IMR-90 (cell line): ENCODE measurements around the gene TASP1.

ENCODE experiments used
- BHLHE40 ChIP-seq: fragments of 150-350 bp; IDR thresholded peaks from 2 replicates; pipeline ENCODE4 v1.6.1; 2016; ENCODE audit warnings: mild to moderate bottlenecking, low read depth, low read length
- CEBPB ChIP-seq: IDR thresholded peaks from 2 replicates; pipeline ENCODE4 v1.6.1; 2012; ENCODE audit warnings: low read depth, low read length, improper control_type of control experiment
- CHD1 ChIP-seq: IDR thresholded peaks from 2 replicates; pipeline ENCODE4 v1.6.1; 2012; ENCODE audit warnings: low read depth, low read length, improper control_type of control experiment
- CTCF ChIP-seq: conservative IDR thresholded peaks from 2 replicates; pipeline ENCODE4 v1.5.1; 2012; ENCODE audit warnings: mild to moderate bottlenecking, low read depth, low read length, improper control_type of control experiment
- ELK1 ChIP-seq: fragments of 150-350 bp; IDR thresholded peaks from 2 replicates; pipeline ENCODE4 v1.6.1; 2016; ENCODE audit warnings: low read depth, mild to moderate bottlenecking, low read length, moderate library complexity, borderline replicate concordance
- FOS ChIP-seq: fragments of 150-350 bp; IDR thresholded peaks from 2 replicates; pipeline ENCODE4 v1.6.1; 2016; ENCODE audit warnings: low read depth, low read length
- MAFK ChIP-seq: IDR thresholded peaks from 2 replicates; pipeline ENCODE4 v1.6.1; 2012; ENCODE audit warnings: low read depth, low read length, improper control_type of control experiment
- MXI1 ChIP-seq: IDR thresholded peaks from 2 replicates; pipeline ENCODE4 v1.6.1; 2012; ENCODE audit warnings: low read depth, mild to moderate bottlenecking, low read length, moderate library complexity, borderline replicate concordance
- POLR2A ChIP-seq: IDR thresholded peaks from 2 replicates; pipeline ENCODE4 v1.6.1; 2012; ENCODE audit warnings: mild to moderate bottlenecking, low read depth, low read length
- RAD21 ChIP-seq: IDR thresholded peaks from 2 replicates; pipeline ENCODE4 v1.6.1; 2012; ENCODE audit warnings: low read length, improper control_type of control experiment
- RCOR1 ChIP-seq: IDR thresholded peaks from 2 replicates; pipeline ENCODE4 v1.6.1; 2012; ENCODE audit warnings: mild to moderate bottlenecking, low read length, improper control_type of control experiment; ENCODE audit not compliant: insufficient replicate concordance
- RFX5 ChIP-seq: IDR thresholded peaks from 2 replicates; pipeline ENCODE4 v1.8.0; 2012; ENCODE audit warnings: low read depth, mild to moderate bottlenecking, low read length, moderate library complexity
- SMC3 ChIP-seq: fragments of 150-350 bp; IDR thresholded peaks from 2 replicates; pipeline ENCODE4 v1.6.1; 2016; ENCODE audit warnings: low read depth, mild to moderate bottlenecking, antibody characterized with exemption, low read length, moderate library complexity
- USF2 ChIP-seq: fragments of 150-350 bp; IDR thresholded peaks from 2 replicates; pipeline ENCODE4 v1.6.1; 2017; ENCODE audit warnings: mild to moderate bottlenecking, antibody characterized with exemption, low read length, low read depth

GRCh38 chr20:13457487-13457886 lies 181.2 kb downstream of the TASP1 start:
- TF ChIP-seq POLR2A = no peak
- TF ChIP-seq CTCF = no peak
- TF ChIP-seq MAFK = no peak
- TF ChIP-seq RFX5 = no peak
- no peak for TF ChIP-seq USF2
- no peak for TF ChIP-seq ELK1
- TF ChIP-seq BHLHE40 = no peak
- no peak for TF ChIP-seq RCOR1
- TF ChIP-seq RAD21 = no peak
- no peak for TF ChIP-seq SMC3
- no peak for TF ChIP-seq FOS
- TF ChIP-seq CEBPB = no peak
- no peak for TF ChIP-seq MXI1
- TF ChIP-seq CHD1 = no peak
